Measurements from ENCODE around the gene KIF5A.
A peak's percentile ranks its signal among the peaks of the same experiment; 100 is the strongest.
"Not testable (repeated sequence)": the region's sequence is repeated elsewhere in the genome, so short reads cannot be mapped to it uniquely, and the experiment has no call there.

KIF5A gene

DNA sequence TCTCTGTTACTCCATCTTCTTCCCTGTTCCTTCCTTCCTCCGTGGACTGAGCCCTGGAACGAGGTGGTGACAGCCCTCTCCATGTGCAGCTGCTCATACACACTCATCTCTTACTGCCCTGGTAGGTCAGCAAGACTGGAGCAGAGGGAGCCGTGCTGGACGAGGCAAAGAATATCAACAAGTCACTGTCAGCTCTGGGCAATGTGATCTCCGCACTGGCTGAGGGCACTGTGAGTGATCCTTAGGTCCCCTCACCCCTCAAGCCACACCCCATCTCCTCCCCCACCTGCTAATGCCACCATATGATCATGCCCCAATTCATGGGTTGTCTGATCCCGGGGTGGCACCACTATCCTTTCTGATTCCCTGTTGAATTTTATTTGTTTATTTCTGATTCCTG is 19.0 kb downstream of the KIF5A start:
- Histone ChIP-seq H2BK120ac (ENCODE audit: low read depth, low read length) (no peak overlapping the region), H2AK5ac (ENCODE audit: low read depth, low read length) (no peak overlapping the region), H2BK15ac (ENCODE audit: low read length) (no peak overlapping the region), H4K91ac (ENCODE audit: low read depth, low read length, poor library complexity) (no peak overlapping the region), H2BK12ac (ENCODE audit: low read length) (no peak overlapping the region), H3K23ac (ENCODE audit: low read depth, low read length, poor library complexity) (no peak overlapping the region), H3K4me1 (ENCODE audit: control insufficient read depth in 2 of 2, insufficient read depth in 1 of 2, low read depth in 1 of 2, low read length in 2 of 2) (no peaks in the 10 kb centered on the region), H3K4me2 (ENCODE audit: insufficient read depth, low read length, poor library complexity, severe bottlenecking) (no peak overlapping the region), H3K36me3 (replicated peaks in 1 of 2; ENCODE audit: control insufficient read depth in 2 of 2, insufficient read depth in 2 of 2, low read length in 2 of 2) (peaks cover 16 to 24% of the 10 kb centered on the region in 2 donors), H3K4ac (ENCODE audit: low read length) (no peak overlapping the region), H4K8ac (ENCODE audit: low read depth, low read length) (no peak overlapping the region), H3K27ac (replicated peaks; ENCODE audit: low read length) (no peak overlapping the region), H3K4me3 (ENCODE audit: low read length in 2 of 2) (no peak overlapping the region), H3K79me1 (ENCODE audit: low read depth, low read length) (no peaks in the 10 kb centered on the region), H2AFZ (ENCODE audit: low read length) (no peak overlapping the region), H3K18ac (ENCODE audit: low read length) (no peak overlapping the region), H2BK5ac (ENCODE audit: low read length) (no peak overlapping the region), H3K9me3 (replicated peaks in 1 of 2; ENCODE audit: control insufficient read depth in 2 of 2, insufficient read depth in 1 of 2, low read depth in 1 of 2, low read length in 2 of 2) (peaks cover 0 to 2% of the 10 kb centered on the region in 2 donors), H3K14ac (ENCODE audit: low read length) (no peak overlapping the region), H3K27me3 (ENCODE audit: control insufficient read depth in 3 of 3, insufficient read depth in 3 of 3, low read depth in 1 of 3, low read length in 3 of 3) (no peaks in the 10 kb centered on the region), H3K9ac (ENCODE audit: low read depth, low read length, poor library complexity) (no peak overlapping the region)
- no peak for DNase-seq (ENCODE audit: low spot score)
- no CpG with 5 or more reads among the region's 6 CpGs for WGBS, 2 donors (ENCODE audit: extremely low coverage in 2 of 2, insufficient read length in 2 of 2, insufficient replicate concordance in 1 of 2)

- no peak overlapping the region for H4K91ac ChIP-seq (ENCODE audit: low read depth, low read length, poor library complexity)
- H3K27ac ChIP-seq (replicated peaks; ENCODE audit: low read length) = no peak overlapping the region
- H3K9me3 ChIP-seq (replicated peaks in 1 of 2; ENCODE audit: control insufficient read depth in 2 of 2, insufficient read depth in 1 of 2, low read depth in 1 of 2, low read length in 2 of 2) = peaks cover 0 to 2% of the 10 kb centered on the region in 2 donors
- no peak overlapping the region for H3K23ac ChIP-seq (ENCODE audit: low read depth, low read length, poor library complexity)
- no peak overlapping the region for H3K18ac ChIP-seq (ENCODE audit: low read length)
- no peak overlapping the region for H2AK5ac ChIP-seq (ENCODE audit: low read depth, low read length)
- no peak overlapping the region for H3K4me2 ChIP-seq (ENCODE audit: insufficient read depth, low read length, poor library complexity, severe bottlenecking)
- H2BK120ac ChIP-seq (ENCODE audit: low read depth, low read length) = no peak overlapping the region
- no peak overlapping the region for H3K9ac ChIP-seq (ENCODE audit: low read depth, low read length, poor library complexity)
- H3K4ac ChIP-seq (ENCODE audit: low read length) = no peak overlapping the region
- no peak overlapping the region for H2BK5ac ChIP-seq (ENCODE audit: low read length)
- H3K36me3 ChIP-seq (replicated peaks in 1 of 2; ENCODE audit: control insufficient read depth in 2 of 2, insufficient read depth in 2 of 2, low read length in 2 of 2) = peaks cover 18 to 26% of the 10 kb centered on the region in 2 donors
- no peak overlapping the region for H2AFZ ChIP-seq (ENCODE audit: low read length)
- no peak overlapping the region for H2BK12ac ChIP-seq (ENCODE audit: low read length)
- no peak overlapping the region for H2BK15ac ChIP-seq (ENCODE audit: low read length)
- no peak overlapping the region for H4K8ac ChIP-seq (ENCODE audit: low read depth, low read length)
- H3K79me1 ChIP-seq (ENCODE audit: low read depth, low read length) = no peaks in the 10 kb centered on the region
- no peak overlapping the region for H3K14ac ChIP-seq (ENCODE audit: low read length)
- no CpG with 5 or more reads among the region's 18 CpGs for WGBS, 2 donors (ENCODE audit: extremely low coverage in 2 of 2, insufficient read length in 2 of 2, insufficient replicate concordance in 1 of 2)
- peak overlapping the region in 1 of 2 donors; percentile 15 for H3K4me3 ChIP-seq (ENCODE audit: low read length in 2 of 2)
- H3K4me1 ChIP-seq (ENCODE audit: control insufficient read depth in 2 of 2, insufficient read depth in 1 of 2, low read depth in 1 of 2, low read length in 2 of 2) = no peaks in the 10 kb centered on the region
- no peak for DNase-seq (ENCODE audit: low spot score)
- no peaks in the 10 kb centered on the region for H3K27me3 ChIP-seq (ENCODE audit: control insufficient read depth in 3 of 3, insufficient read depth in 3 of 3, low read depth in 1 of 3, low read length in 3 of 3)
These were observed 20.0 kb downstream of the KIF5A start for GRCh38 chr12:57569858-57570257.

GRCh38 chr12:57570438-57570837 is 20.6 kb downstream of the KIF5A start:
- H2BK12ac ChIP-seq (ENCODE audit: low read length); H3K27ac ChIP-seq (replicated peaks; ENCODE audit: low read length); H4K8ac ChIP-seq (ENCODE audit: low read depth, low read length); H3K9me3 ChIP-seq (replicated peaks in 1 of 2; ENCODE audit: control insufficient read depth in 2 of 2, insufficient read depth in 1 of 2, low read depth in 1 of 2, low read length in 2 of 2); H3K18ac ChIP-seq (ENCODE audit: low read length); H2AFZ ChIP-seq (ENCODE audit: low read length); H2AK5ac ChIP-seq (ENCODE audit: low read depth, low read length); DNase-seq (ENCODE audit: low spot score); H4K91ac ChIP-seq (ENCODE audit: low read depth, low read length, poor library complexity); H2BK15ac ChIP-seq (ENCODE audit: low read length); H2BK5ac ChIP-seq (ENCODE audit: low read length); H3K14ac ChIP-seq (ENCODE audit: low read length); H3K79me1 ChIP-seq (ENCODE audit: low read depth, low read length); H2BK120ac ChIP-seq (ENCODE audit: low read depth, low read length); H3K4me2 ChIP-seq (ENCODE audit: insufficient read depth, low read length, poor library complexity, severe bottlenecking); H3K4me3 ChIP-seq (ENCODE audit: low read length in 2 of 2); H3K9ac ChIP-seq (ENCODE audit: low read depth, low read length, poor library complexity); H3K4me1 ChIP-seq (ENCODE audit: control insufficient read depth in 2 of 2, insufficient read depth in 1 of 2, low read depth in 1 of 2, low read length in 2 of 2); H3K23ac ChIP-seq (ENCODE audit: low read depth, low read length, poor library complexity); H3K4ac ChIP-seq (ENCODE audit: low read length); H3K27me3 ChIP-seq (ENCODE audit: control insufficient read depth in 3 of 3, insufficient read depth in 3 of 3, low read depth in 1 of 3, low read length in 3 of 3): not testable (repeated sequence)
- no CpG with 5 or more reads among the region's 13 CpGs for WGBS, 2 donors (ENCODE audit: extremely low coverage in 2 of 2, insufficient read length in 2 of 2, insufficient replicate concordance in 1 of 2)
- H3K36me3 ChIP-seq (replicated peaks in 1 of 2; ENCODE audit: control insufficient read depth in 2 of 2, insufficient read depth in 2 of 2, low read length in 2 of 2) = peaks cover 21 to 30% of the 10 kb centered on the region in 2 donors

DNA sequence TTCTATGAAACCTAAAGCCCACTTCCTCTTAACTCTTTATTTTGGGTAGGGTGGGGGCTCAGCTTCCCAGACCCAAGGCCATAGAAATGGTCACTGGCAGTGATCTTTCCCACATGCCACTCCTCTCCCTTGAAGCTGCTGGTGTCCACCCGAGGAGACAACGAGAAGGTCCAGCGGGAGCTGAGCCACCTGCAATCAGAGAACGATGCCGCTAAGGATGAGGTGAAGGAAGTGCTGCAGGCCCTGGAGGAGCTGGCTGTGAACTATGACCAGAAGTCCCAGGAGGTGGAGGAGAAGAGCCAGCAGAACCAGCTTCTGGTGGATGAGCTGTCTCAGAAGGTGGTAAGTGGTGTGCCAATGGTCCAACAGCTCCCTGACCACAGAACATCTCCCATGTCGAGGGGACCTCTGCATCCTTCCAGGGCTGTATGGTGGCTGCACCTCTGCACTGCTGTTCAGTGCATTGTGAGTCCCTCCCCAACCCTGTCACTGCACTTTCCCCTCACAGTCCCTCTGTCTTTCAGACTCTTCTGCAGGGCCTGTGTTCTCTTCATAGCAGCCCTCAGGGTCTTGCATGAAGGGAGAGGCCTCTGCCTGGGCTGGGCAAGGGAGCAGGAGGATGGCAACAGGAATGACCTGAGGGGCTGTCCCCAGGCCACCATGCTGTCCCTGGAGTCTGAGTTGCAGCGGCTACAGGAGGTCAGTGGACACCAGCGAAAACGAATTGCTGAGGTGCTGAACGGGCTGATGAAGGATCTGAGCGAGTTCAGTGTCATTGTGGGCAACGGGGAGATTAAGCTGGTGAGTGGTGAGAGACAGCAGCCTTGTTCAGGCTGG is 22.3 kb downstream of the KIF5A start:
- no peak overlapping the region for H3K23ac ChIP-seq (ENCODE audit: low read depth, low read length, poor library complexity)
- no peak overlapping the region for H2AK5ac ChIP-seq (ENCODE audit: low read depth, low read length)
- H3K27me3 ChIP-seq (ENCODE audit: control insufficient read depth in 3 of 3, insufficient read depth in 3 of 3, low read depth in 1 of 3, low read length in 3 of 3) = no peaks in the 10 kb centered on the region
- H2BK12ac ChIP-seq (ENCODE audit: low read length) = no peak overlapping the region
- H2BK15ac ChIP-seq (ENCODE audit: low read length) = no peak overlapping the region
- no peak overlapping the region for H3K14ac ChIP-seq (ENCODE audit: low read length)
- H4K8ac ChIP-seq (ENCODE audit: low read depth, low read length) = peak overlapping the region; percentile 23
- H3K79me1 ChIP-seq (ENCODE audit: low read depth, low read length) = no peaks in the 10 kb centered on the region
- WGBS, 2 donors (ENCODE audit: extremely low coverage in 2 of 2, insufficient read length in 2 of 2, insufficient replicate concordance in 1 of 2) = no CpG with 5 or more reads among the region's 12 CpGs
- peaks cover 0 to 2% of the 10 kb centered on the region in 2 donors for H3K9me3 ChIP-seq (replicated peaks in 1 of 2; ENCODE audit: control insufficient read depth in 2 of 2, insufficient read depth in 1 of 2, low read depth in 1 of 2, low read length in 2 of 2)
- no peak overlapping the region for H2BK5ac ChIP-seq (ENCODE audit: low read length)
- H3K4me2 ChIP-seq (ENCODE audit: insufficient read depth, low read length, poor library complexity, severe bottlenecking) = no peak overlapping the region
- H3K9ac ChIP-seq (ENCODE audit: low read depth, low read length, poor library complexity) = peak overlapping the region; percentile 50
- H3K4me1 ChIP-seq (ENCODE audit: control insufficient read depth in 2 of 2, insufficient read depth in 1 of 2, low read depth in 1 of 2, low read length in 2 of 2) = no peaks in the 10 kb centered on the region
- H3K27ac ChIP-seq (replicated peaks; ENCODE audit: low read length) = no peak overlapping the region
- H4K91ac ChIP-seq (ENCODE audit: low read depth, low read length, poor library complexity) = no peak overlapping the region
- no peak overlapping the region for H2BK120ac ChIP-seq (ENCODE audit: low read depth, low read length)
- peak overlapping the region in 1 of 2 donors; percentile 29 for H3K4me3 ChIP-seq (ENCODE audit: low read length in 2 of 2)
- peaks cover 34 to 36% of the 10 kb centered on the region in 2 donors for H3K36me3 ChIP-seq (replicated peaks in 1 of 2; ENCODE audit: control insufficient read depth in 2 of 2, insufficient read depth in 2 of 2, low read length in 2 of 2)
- no peak for DNase-seq (ENCODE audit: low spot score)
- no peak overlapping the region for H2AFZ ChIP-seq (ENCODE audit: low read length)
- no peak overlapping the region for H3K18ac ChIP-seq (ENCODE audit: low read length)
- no peak overlapping the region for H3K4ac ChIP-seq (ENCODE audit: low read length)

Data from neuronal stem cell (in vitro differentiated cells).